ENCODE measurements around the gene CNIH3.

DNA sequence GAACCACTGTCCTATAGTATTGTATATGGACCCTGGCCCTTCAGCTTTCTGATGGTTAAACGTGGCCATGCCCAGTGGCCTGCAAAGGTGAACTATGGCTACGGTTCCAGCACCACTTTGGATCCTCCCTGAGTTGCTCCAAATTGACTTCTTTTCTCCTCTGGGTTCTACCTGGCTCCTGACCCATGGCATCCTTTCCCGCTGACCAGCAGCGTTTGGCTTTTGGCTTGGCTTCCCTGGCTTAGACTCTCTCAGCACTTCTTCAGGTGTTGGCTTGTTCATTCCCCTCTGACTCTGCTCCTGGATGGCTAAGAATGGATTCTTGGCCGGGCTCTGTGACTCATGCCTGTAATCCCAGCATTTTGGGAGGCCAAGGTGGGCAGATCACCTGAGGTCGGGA lies 152.9 kb downstream of the CNIH3 start:
- TF ChIP-seq, protein P1, sequence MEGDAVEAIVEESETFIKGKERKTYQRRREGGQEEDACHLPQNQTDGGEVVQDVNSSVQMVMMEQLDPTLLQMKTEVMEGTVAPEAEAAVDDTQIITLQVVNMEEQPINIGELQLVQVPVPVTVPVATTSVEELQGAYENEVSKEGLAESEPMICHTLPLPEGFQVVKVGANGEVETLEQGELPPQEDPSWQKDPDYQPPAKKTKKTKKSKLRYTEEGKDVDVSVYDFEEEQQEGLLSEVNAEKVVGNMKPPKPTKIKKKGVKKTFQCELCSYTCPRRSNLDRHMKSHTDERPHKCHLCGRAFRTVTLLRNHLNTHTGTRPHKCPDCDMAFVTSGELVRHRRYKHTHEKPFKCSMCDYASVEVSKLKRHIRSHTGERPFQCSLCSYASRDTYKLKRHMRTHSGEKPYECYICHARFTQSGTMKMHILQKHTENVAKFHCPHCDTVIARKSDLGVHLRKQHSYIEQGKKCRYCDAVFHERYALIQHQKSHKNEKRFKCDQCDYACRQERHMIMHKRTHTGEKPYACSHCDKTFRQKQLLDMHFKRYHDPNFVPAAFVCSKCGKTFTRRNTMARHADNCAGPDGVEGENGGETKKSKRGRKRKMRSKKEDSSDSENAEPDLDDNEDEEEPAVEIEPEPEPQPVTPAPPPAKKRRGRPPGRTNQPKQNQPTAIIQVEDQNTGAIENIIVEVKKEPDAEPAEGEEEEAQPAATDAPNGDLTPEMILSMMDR (IDR thresholded peaks at IDR 0.05; ENCODE audit: low read depth, low read length), result no peak
- no peak for TF ChIP-seq POLR2A (IDR thresholded peaks at IDR 0.05; ENCODE audit: extremely low read depth, insufficient read length)
- TF ChIP-seq, protein P2, sequence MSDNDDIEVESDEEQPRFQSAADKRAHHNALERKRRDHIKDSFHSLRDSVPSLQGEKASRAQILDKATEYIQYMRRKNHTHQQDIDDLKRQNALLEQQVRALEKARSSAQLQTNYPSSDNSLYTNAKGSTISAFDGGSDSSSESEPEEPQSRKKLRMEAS (IDR thresholded peaks at IDR 0.05; ENCODE audit: low read depth, low read length), result no peak
